H1 (cell line): Measurements from ENCODE around the gene SYNGR3.

Experiments
- ATF2 ChIP-seq: IDR thresholded peaks from 2 replicates; pipeline ENCODE4 v1.6.1; 2012; ENCODE audit warnings: low read length, inconsistent platforms
- CHD1 ChIP-seq: IDR thresholded peaks from 2 replicates; pipeline ENCODE4 v1.6.1; 2012; ENCODE audit warnings: low read depth, low read length, improper control_type of control experiment
- EZH2 ChIP-seq: fragments of 200-600 bp; sonication (generic); IDR thresholded peaks from 2 replicates; pipeline ENCODE4 v1.7.1; 2012; ENCODE audit warnings: low read depth, mild to moderate bottlenecking, moderate library complexity, low read length, inconsistent platforms; ENCODE audit not compliant: severe bottlenecking
- NANOG ChIP-seq: IDR thresholded peaks from 2 replicates; pipeline ENCODE4 v1.6.1; 2011; ENCODE audit warnings: low read length, low read depth, mild to moderate bottlenecking, inconsistent platforms; ENCODE audit not compliant: insufficient read depth, poor library complexity, severe bottlenecking
- POLR2A ChIP-seq, 2 experiments: IDR thresholded peaks; 1 replicate in 1 of 2; 2 replicates in 1 of 2; pipeline ENCODE4 v1.6.1; 2011; ENCODE audit warnings: low read depth in 2 of 2, low read length in 2 of 2, mild to moderate bottlenecking in 2 of 2; ENCODE audit errors: control extremely low read depth in 1 of 2
- POLR2AphosphoS5 ChIP-seq: IDR thresholded peaks from 2 replicates; pipeline ENCODE4 v1.6.1; 2011; ENCODE audit warnings: low read depth, low read length
- RNF2 ChIP-seq: fragments of 200-900, 300-1000 bp; sonication (generic); IDR thresholded peaks from 2 replicates; pipeline ENCODE4 v1.7.1; 2016; ENCODE audit warnings: borderline replicate concordance, low read depth, mild to moderate bottlenecking, antibody characterized with exemption, low read length; ENCODE audit not compliant: poor library complexity, severe bottlenecking; ENCODE audit errors: missing control alignments
- RXRA ChIP-seq: IDR thresholded peaks from 2 replicates; pipeline ENCODE4 v1.6.1; 2011; ENCODE audit warnings: low read depth, mild to moderate bottlenecking, low read length, moderate library complexity; ENCODE audit not compliant: insufficient read depth
- SP2 ChIP-seq: IDR thresholded peaks from 2 replicates; pipeline ENCODE4 v1.6.1; 2012; ENCODE audit warnings: mild to moderate bottlenecking, low read length, inconsistent platforms
- TAF1 ChIP-seq: IDR thresholded peaks from 2 replicates; pipeline ENCODE4 v1.6.1; 2011; ENCODE audit warnings: mild to moderate bottlenecking, low read depth, low read length
- TF ChIP-seq, protein P1 (sequence below), 3 experiments: IDR thresholded peaks; 1 replicate in 2 of 3; 2 replicates in 1 of 3; pipeline versions ENCODE4 v1.5.1 to v1.6.1; 2011; ENCODE audit warnings: low read length in 3 of 3, mild to moderate bottlenecking in 3 of 3, inconsistent platforms in 2 of 3, low read depth in 1 of 3, moderate library complexity in 1 of 3; ENCODE audit not compliant: insufficient read depth in 1 of 3; ENCODE audit errors: control extremely low read depth in 1 of 3

DNA sequence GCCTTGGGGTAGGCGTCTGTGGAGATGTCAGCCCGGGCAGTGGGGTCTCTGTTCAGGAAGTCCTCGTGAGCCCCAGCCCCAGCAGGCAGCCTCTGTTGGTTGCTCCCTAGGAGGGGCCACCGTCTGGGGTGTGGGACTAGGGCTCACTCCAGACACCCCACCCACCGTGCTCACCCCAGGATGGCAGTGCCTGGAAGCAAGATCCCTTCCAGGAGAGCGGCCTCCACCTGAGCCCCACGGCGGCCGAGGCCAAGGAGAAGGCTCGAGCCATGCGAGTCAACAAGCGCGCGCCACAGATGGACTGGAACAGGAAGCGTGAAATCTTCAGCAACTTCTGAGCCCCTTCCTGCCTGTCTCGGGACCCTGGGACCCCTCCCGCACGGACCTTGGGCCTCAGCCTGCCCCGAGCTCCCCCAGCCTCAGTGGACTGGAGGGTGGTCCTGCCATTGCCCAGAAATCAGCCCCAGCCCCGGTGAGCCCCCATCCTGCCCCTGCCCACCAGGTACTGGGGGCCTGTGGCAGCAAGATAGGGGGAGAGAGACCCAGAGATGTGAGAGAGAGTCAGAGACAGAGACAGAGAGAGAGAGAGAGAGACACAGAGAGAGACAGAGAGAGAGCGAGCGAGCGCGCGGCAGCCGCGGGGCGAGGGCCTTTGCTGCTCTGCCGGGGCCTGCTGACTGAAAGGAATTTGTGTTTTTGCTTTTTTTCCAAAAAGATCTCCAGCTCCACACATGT lies 48.0 kb downstream of the SYNGR3 start:
- TF ChIP-seq, protein P1, sequence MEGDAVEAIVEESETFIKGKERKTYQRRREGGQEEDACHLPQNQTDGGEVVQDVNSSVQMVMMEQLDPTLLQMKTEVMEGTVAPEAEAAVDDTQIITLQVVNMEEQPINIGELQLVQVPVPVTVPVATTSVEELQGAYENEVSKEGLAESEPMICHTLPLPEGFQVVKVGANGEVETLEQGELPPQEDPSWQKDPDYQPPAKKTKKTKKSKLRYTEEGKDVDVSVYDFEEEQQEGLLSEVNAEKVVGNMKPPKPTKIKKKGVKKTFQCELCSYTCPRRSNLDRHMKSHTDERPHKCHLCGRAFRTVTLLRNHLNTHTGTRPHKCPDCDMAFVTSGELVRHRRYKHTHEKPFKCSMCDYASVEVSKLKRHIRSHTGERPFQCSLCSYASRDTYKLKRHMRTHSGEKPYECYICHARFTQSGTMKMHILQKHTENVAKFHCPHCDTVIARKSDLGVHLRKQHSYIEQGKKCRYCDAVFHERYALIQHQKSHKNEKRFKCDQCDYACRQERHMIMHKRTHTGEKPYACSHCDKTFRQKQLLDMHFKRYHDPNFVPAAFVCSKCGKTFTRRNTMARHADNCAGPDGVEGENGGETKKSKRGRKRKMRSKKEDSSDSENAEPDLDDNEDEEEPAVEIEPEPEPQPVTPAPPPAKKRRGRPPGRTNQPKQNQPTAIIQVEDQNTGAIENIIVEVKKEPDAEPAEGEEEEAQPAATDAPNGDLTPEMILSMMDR (IDR thresholded peaks at IDR 0.05; ENCODE audit: control extremely low read depth in 1 of 3, insufficient read depth in 1 of 3, low read depth in 1 of 3, low read length in 3 of 3) = no peak
- TF ChIP-seq RXRA = no peak
- TF ChIP-seq ATF2 = no peak
- no peak for TF ChIP-seq NANOG
- TF ChIP-seq POLR2A (IDR thresholded peaks at IDR 0.05; ENCODE audit: control extremely low read depth in 1 of 2, low read depth in 2 of 2, low read length in 2 of 2) = no peak
- TF ChIP-seq CHD1 = no peak
- TF ChIP-seq EZH2 = no peak
- no peak for TF ChIP-seq POLR2AphosphoS5
- no peak for TF ChIP-seq TAF1
- no peak for TF ChIP-seq SP2
- no peak for TF ChIP-seq RNF2
